ENCODE results near the gene CCDC117. TPM values are rescaled to one million over a fixed set of nuclear protein-coding genes. Genes with fewer than 3 reads are reported as not detected.

Gene CCDC117

Small RNAs within 50 kb of the gene (small RNA-seq; reads per million reads assigned to genes)
- gene Z93930.1 (ENCODE audit: low read depth): not detected

All from mesenchymal stem cell (in vitro differentiated cells and primary cell).